Right lobe of liver (tissue), 6 donors: ENCODE data around the gene CFAP119. TPM values are rescaled to one million over a fixed set of nuclear protein-coding genes. Genes with fewer than 3 reads are reported as not detected.

ENCODE experiments used
- ATAC-seq, 4 donors: fragments of 200-7000 bp; cut with Tn5 transposase; one replicate each; pipeline ENCODE4 v1.9.1; 2020; ENCODE audit warnings: mild to moderate bottlenecking in 4 of 4, moderate library complexity in 4 of 4
- DNase-seq, 3 donors: peaks; one replicate each; pipeline ENCODE4 v3.0.0-alpha.2; 2020
- H3K27ac ChIP-seq, 3 donors: fragments of 200-600 bp; one replicate each; pipeline ENCODE4 v1.8.0; 2022
- H3K27me3 ChIP-seq, 2 donors: fragments of 200-600 bp; one replicate each; pipeline ENCODE4 v1.8.0; 2022
- H3K36me3 ChIP-seq, 4 donors: fragments of 200-600 bp; sonication (generic) in 1 of 4; one replicate each; pipeline versions ENCODE4 v1.5.1 to v1.8.0; 2017 to 2022; ENCODE audit warnings: control low read depth in 1 of 4
- H3K4me1 ChIP-seq, 4 donors: fragments of 200-600 bp; sonication (generic) in 1 of 4; one replicate each; pipeline versions ENCODE4 v1.5.1 to v1.8.0; 2017 to 2022; ENCODE audit warnings: control low read depth in 1 of 4
- H3K4me3 ChIP-seq, 3 donors: fragments of 200-600 bp; one replicate each; pipeline ENCODE4 v1.8.0; 2022
- H3K9me3 ChIP-seq, 4 donors: fragments of 200-600 bp; sonication (generic) in 1 of 4; one replicate each; pipeline versions ENCODE4 v1.5.1 to v1.8.0; 2017 to 2022; ENCODE audit warnings: control low read depth in 1 of 4
- CTCF ChIP-seq, 4 donors: fragments of 200-600 bp in 3 of 4; fragments of 450-650 bp in 1 of 4; IDR thresholded peaks; one replicate each; pipeline versions ENCODE4 v1.5.1 to v1.8.0; 2016 to 2022; ENCODE audit warnings: antibody characterized with exemption in 4 of 4, mild to moderate bottlenecking in 2 of 4
- POLR2A ChIP-seq: fragments of 450-650 bp; IDR thresholded peaks from one replicate; pipeline ENCODE4 v1.6.1; 2017; ENCODE audit warnings: antibody characterized with exemption, mild to moderate bottlenecking
- WGBS: methylation state at CpG from one replicate; pipeline ENCODE4 v1.1.6; 2018; ENCODE audit warnings: low coverage, low lambda C conversion rate; ENCODE audit not compliant: insufficient coverage; ENCODE audit errors: missing lambda C conversion rate; 5-methylcytosine and 5-hydroxymethylcytosine counted together
- intact Hi-C, 2 donors: fragments of 100-400 bp; cut with DNase I; formaldehyde crosslinking; loops; one replicate each; pipeline versions ENCODE4 v1.11.2 to v1.14.1; 2022
- total RNA-seq, 6 experiments: library from RNA; depleted of rRNA in 2 of 6; stranded (reverse); fragments of >200 nt in 2 of 6; fragmentation: NEBNext Ultra II Directional in 3 of 6; extraction: Animal tissue kit (Norgen Biotek cat#: 25700) in 3 of 6; gene quantifications; one replicate each; pipeline versions ENCODE4 v1.1.0 to v1.2.4, GENCODE V29; 2016 to 2023
- donor health status: DM: no; HTN: yes; CAD: no.
- donor health status: DM: no; HTN: no; CAD: no.
- donor health status: DM: no; HTN: no; CAD: no.
- donor health status: DM: no; HTN: yes; CAD: no.
- donor health status: DM: no; HTN: yes; CAD: no.

Gene CFAP119
- total RNA-seq, 6 experiments from 2014 or later: 0.19 to 1.8 (median 0.29) TPM; not detected in 1

GRCh38 chr16:30786115-30786935 is 24.5 kb upstream of the CFAP119 start:
- Histone ChIP-seq H3K4me3 (peak overlapping the region; percentile 77 to 98 (median 91)), H3K27ac (peak overlapping the region; percentile 66 to 76 (median 73)), H3K27me3 (no peaks in the 10 kb centered on the region), H3K9me3 (no peaks in the 10 kb centered on the region), H3K4me1 (peaks cover 0 to 6% (median 0%) of the 10 kb centered on the region in 4 donors), H3K36me3 (peaks cover 0 to 16% (median 2%) of the 10 kb centered on the region in 4 donors)
- intact Hi-C loops: no loop called here
- 19% methylated on average over 13 of the region's 57 CpGs for WGBS
- peak; percentile 63 to 75 (median 68) for ATAC-seq
- no peak for TF ChIP-seq POLR2A
- no peak for TF ChIP-seq CTCF (IDR thresholded peaks at IDR 0.05)
- DNase-seq: peak in 1 of 3 donors; percentile 43

GRCh38 chr16:30785126-30786106 is 23.6 kb upstream of the CFAP119 start:
- DNase-seq (no peak), ATAC-seq (no peak)
- no peaks in the 10 kb centered on the region for H3K27me3 ChIP-seq
- H3K4me3 ChIP-seq: no peak overlapping the region
- peaks cover 0 to 16% (median 2%) of the 10 kb centered on the region in 4 donors for H3K36me3 ChIP-seq
- H3K27ac ChIP-seq: no peak overlapping the region
- 86% methylated on average over 5 of the region's 7 CpGs for WGBS
- H3K9me3 ChIP-seq: no peaks in the 10 kb centered on the region
- no peak for TF ChIP-seq CTCF (IDR thresholded peaks at IDR 0.05)
- TF ChIP-seq POLR2A: no peak
- H3K4me1 ChIP-seq: peaks cover 0 to 6% (median 0%) of the 10 kb centered on the region in 4 donors
- intact Hi-C loops: no loop called here

- H3K4me3 ChIP-seq: no peak overlapping the region
- no peak for ATAC-seq
- H3K4me1 ChIP-seq: peaks cover 0 to 6% (median 0%) of the 10 kb centered on the region in 4 donors
- H3K27ac ChIP-seq: no peak overlapping the region
- no peak for TF ChIP-seq POLR2A
- TF ChIP-seq CTCF (IDR thresholded peaks at IDR 0.05): no peak
- intact Hi-C loops: no loop called here
- no peaks in the 10 kb centered on the region for H3K27me3 ChIP-seq
- peaks cover 0 to 16% (median 2%) of the 10 kb centered on the region in 4 donors for H3K36me3 ChIP-seq
- 95% methylated on average over 9 of the region's 18 CpGs for WGBS
- H3K9me3 ChIP-seq: no peaks in the 10 kb centered on the region
- no peak for DNase-seq
These were observed 22.4 kb upstream of the CFAP119 start for GRCh38 chr16:30784215-30784614.

- H3K36me3 ChIP-seq: peaks cover 0 to 16% (median 2%) of the 10 kb centered on the region in 4 donors
- DNase-seq: no peak
- no peak for TF ChIP-seq POLR2A
- no peak for TF ChIP-seq CTCF (IDR thresholded peaks at IDR 0.05)
- H3K9me3 ChIP-seq: no peaks in the 10 kb centered on the region
- no peak overlapping the region for H3K4me3 ChIP-seq
- WGBS: no CpG with 5 or more reads among the region's 57 CpGs
- peaks cover 0 to 6% (median 0%) of the 10 kb centered on the region in 4 donors for H3K4me1 ChIP-seq
- ATAC-seq: no peak
- intact Hi-C loops: no loop called here
- no peak overlapping the region for H3K27ac ChIP-seq
- no peaks in the 10 kb centered on the region for H3K27me3 ChIP-seq
These were observed 21.6 kb upstream of the CFAP119 start for GRCh38 chr16:30783280-30784109.
